ENCODE data around the gene MKX.

MKX gene

DNA sequence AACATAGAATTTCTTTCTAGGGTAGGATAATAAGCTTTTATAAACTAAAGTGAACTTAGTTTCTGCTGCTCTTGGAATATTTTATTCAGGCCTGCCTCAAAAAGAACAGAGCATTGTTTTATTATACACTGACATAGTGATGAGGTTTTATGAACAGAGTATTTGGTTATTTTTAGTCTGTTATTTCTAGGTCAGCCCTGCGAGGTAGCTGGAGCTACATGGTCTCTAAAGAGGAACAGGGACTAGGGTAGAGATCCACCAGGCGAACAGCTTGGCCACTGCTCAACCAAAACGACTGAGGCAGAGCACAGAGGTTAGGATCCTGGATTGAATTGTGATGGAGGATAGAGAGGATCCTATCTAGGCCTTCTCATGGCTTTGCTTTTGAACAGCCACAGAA lies 53.0 kb downstream of the MKX start:
- H3K27ac ChIP-seq (replicated peaks), result no peak overlapping the region
- no peak for DNase-seq (ENCODE audit: low read depth in 1 of 2, low spot score in 1 of 2)
- no peaks in the 10 kb centered on the region for H3K27me3 ChIP-seq (ENCODE audit: insufficient read depth, poor library complexity, severe bottlenecking)
- TF ChIP-seq, protein P1, sequence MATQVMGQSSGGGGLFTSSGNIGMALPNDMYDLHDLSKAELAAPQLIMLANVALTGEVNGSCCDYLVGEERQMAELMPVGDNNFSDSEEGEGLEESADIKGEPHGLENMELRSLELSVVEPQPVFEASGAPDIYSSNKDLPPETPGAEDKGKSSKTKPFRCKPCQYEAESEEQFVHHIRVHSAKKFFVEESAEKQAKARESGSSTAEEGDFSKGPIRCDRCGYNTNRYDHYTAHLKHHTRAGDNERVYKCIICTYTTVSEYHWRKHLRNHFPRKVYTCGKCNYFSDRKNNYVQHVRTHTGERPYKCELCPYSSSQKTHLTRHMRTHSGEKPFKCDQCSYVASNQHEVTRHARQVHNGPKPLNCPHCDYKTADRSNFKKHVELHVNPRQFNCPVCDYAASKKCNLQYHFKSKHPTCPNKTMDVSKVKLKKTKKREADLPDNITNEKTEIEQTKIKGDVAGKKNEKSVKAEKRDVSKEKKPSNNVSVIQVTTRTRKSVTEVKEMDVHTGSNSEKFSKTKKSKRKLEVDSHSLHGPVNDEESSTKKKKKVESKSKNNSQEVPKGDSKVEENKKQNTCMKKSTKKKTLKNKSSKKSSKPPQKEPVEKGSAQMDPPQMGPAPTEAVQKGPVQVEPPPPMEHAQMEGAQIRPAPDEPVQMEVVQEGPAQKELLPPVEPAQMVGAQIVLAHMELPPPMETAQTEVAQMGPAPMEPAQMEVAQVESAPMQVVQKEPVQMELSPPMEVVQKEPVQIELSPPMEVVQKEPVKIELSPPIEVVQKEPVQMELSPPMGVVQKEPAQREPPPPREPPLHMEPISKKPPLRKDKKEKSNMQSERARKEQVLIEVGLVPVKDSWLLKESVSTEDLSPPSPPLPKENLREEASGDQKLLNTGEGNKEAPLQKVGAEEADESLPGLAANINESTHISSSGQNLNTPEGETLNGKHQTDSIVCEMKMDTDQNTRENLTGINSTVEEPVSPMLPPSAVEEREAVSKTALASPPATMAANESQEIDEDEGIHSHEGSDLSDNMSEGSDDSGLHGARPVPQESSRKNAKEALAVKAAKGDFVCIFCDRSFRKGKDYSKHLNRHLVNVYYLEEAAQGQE (IDR thresholded peaks at IDR 0.05; ENCODE audit: insufficient replicate concordance, low read depth), result no peak
- H3K4me3 ChIP-seq (replicated peaks; ENCODE audit: insufficient read depth, low read length), result no peak overlapping the region

DNA sequence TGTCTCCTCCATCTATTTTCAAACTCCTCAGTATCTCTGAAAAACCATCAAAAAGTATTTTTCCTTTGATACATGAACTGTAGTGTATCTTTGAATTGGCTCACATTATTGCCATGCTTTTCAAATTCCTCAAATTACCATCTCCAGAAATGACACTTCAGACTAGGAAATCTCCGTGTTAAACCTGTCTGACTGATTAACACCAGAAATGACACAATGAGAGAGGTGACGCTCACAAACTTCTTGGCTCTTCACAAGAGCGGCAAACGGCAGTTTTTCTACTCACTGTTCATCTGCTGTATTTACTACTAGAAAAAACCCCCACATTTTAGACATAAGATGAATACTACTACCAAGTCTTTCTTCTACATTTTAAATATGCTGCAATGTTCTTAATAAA lies 56.6 kb downstream of the MKX start:
- TF ChIP-seq, protein P2, sequence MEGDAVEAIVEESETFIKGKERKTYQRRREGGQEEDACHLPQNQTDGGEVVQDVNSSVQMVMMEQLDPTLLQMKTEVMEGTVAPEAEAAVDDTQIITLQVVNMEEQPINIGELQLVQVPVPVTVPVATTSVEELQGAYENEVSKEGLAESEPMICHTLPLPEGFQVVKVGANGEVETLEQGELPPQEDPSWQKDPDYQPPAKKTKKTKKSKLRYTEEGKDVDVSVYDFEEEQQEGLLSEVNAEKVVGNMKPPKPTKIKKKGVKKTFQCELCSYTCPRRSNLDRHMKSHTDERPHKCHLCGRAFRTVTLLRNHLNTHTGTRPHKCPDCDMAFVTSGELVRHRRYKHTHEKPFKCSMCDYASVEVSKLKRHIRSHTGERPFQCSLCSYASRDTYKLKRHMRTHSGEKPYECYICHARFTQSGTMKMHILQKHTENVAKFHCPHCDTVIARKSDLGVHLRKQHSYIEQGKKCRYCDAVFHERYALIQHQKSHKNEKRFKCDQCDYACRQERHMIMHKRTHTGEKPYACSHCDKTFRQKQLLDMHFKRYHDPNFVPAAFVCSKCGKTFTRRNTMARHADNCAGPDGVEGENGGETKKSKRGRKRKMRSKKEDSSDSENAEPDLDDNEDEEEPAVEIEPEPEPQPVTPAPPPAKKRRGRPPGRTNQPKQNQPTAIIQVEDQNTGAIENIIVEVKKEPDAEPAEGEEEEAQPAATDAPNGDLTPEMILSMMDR (IDR thresholded peaks at IDR 0.05; ENCODE audit: insufficient read depth, low read length), result no peak
- TF ChIP-seq, protein P1 (IDR thresholded peaks at IDR 0.05; ENCODE audit: insufficient replicate concordance, low read depth), result no peak
- TF ChIP-seq POLR2AphosphoS5 (IDR thresholded peaks at IDR 0.05; ENCODE audit: low read depth), result no peak
- no peak for TF ChIP-seq SPI1 (IDR thresholded peaks at IDR 0.05; ENCODE audit: borderline replicate concordance, low read depth)
- no peak for TF ChIP-seq GABPA (IDR thresholded peaks at IDR 0.05; ENCODE audit: low read depth)
- Histone ChIP-seq H3K27ac (replicated peaks) (no peak overlapping the region), H3K4me3 (replicated peaks; ENCODE audit: insufficient read depth, low read length) (no peak overlapping the region), H3K27me3 (ENCODE audit: insufficient read depth, poor library complexity, severe bottlenecking) (no peaks in the 10 kb centered on the region)
- DNase-seq (ENCODE audit: low read depth in 1 of 2, low spot score in 1 of 2), result no peak

DNA sequence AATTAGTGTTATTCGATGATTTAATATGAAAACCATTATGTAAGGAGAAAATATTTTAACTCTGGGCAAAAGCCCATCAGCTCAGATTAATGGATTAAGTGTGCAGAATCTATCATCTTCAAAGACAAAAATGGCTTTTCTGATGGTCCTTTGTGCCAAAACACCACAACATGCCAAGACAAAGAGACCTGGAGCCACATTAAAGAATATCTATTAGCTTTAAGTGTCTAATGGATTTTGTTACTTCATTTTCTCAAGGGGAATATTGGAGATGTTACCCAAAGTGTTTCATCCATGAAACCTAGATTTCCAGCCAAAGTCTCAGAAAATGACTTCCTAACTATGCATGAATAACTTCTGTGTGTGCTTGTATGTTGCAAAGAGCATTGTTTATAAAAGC lies 57.3 kb downstream of the MKX start:
- H3K27me3 ChIP-seq (ENCODE audit: insufficient read depth, poor library complexity, severe bottlenecking), result no peaks in the 10 kb centered on the region
- TF ChIP-seq GABPA (IDR thresholded peaks at IDR 0.05; ENCODE audit: low read depth) (no peak), SPI1 (IDR thresholded peaks at IDR 0.05; ENCODE audit: borderline replicate concordance, low read depth) (no peak), POLR2AphosphoS5 (IDR thresholded peaks at IDR 0.05; ENCODE audit: low read depth) (no peak)
- TF ChIP-seq, protein P1 (IDR thresholded peaks at IDR 0.05; ENCODE audit: insufficient replicate concordance, low read depth), result no peak
- TF ChIP-seq, protein P2 (IDR thresholded peaks at IDR 0.05; ENCODE audit: insufficient read depth, low read length), result no peak
- DNase-seq (ENCODE audit: low read depth in 1 of 2, low spot score in 1 of 2), result no peak
- no peak overlapping the region for H3K27ac ChIP-seq (replicated peaks)
- H3K4me3 ChIP-seq (replicated peaks; ENCODE audit: insufficient read depth, low read length), result no peak overlapping the region

DNA sequence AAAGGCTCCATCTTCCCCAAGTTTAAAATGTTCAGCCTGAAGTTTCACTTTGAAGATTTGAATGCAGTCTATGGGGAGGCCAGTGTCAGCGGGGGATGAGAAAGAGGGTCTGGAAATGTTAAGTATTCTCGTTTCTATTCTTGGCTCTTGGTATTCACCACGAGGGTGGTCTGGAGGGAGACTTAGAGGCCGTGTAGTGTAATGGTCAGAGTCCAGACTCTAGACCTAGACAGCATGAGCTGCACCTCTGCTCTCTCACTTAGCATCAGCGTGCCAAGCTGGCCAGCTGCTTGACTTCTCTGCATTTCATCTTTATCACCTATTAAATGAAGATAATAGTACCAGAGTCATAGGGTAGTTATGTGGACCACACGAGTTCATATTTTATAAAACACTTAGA lies 57.9 kb downstream of the MKX start:
- Histone ChIP-seq H3K27me3 (ENCODE audit: insufficient read depth, poor library complexity, severe bottlenecking) (no peaks in the 10 kb centered on the region), H3K27ac (replicated peaks) (no peak overlapping the region), H3K4me3 (replicated peaks; ENCODE audit: insufficient read depth, low read length) (no peak overlapping the region)
- TF ChIP-seq GABPA (IDR thresholded peaks at IDR 0.05; ENCODE audit: low read depth) (no peak), SPI1 (IDR thresholded peaks at IDR 0.05; ENCODE audit: borderline replicate concordance, low read depth) (no peak)
- TF ChIP-seq, protein P1 (IDR thresholded peaks at IDR 0.05; ENCODE audit: insufficient replicate concordance, low read depth), result no peak
- no peak for DNase-seq (ENCODE audit: low read depth in 1 of 2, low spot score in 1 of 2)

Measured in HL-60 (cell line).